ENCODE measurements around the gene BCL10. TPM values are rescaled to one million over a fixed set of nuclear protein-coding genes. Genes with fewer than 3 reads are reported as not detected.

The BCL10 gene
- total and polyA plus RNA-seq, 2 of the 13 experiments (the other 11 are each of a cell fraction or from before 2014, with no cell fraction given): 3.7 to 14.1 TPM

DNA sequence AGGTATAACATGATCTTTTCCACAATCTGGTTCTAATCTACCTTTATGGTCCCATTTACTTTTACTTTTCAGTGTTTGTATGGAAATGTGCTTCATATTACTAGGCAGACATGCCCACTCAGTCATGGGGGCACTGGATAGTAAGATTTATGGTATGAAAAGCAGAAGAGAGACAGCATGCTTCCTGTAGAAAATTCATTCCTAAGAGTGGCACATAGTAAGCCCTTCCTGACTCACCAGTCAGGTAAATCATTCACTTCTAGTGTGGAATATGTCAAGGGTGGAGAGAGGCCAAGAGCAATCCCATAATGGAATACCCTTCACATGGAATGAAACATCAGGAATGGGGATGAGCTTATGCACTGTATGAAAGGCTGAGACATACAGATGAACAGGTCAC, 49.5 kb upstream of the BCL10 start:
- FAIRE-seq (peak; percentile 30), DNase-seq (ENCODE audit: low spot score) (peak; percentile 82), ATAC-seq (peak; percentile 78)
- Histone ChIP-seq H4K20me1 (ENCODE audit: insufficient read depth, low read length) (no peaks in the 10 kb centered on the region), H3K9me3 (ENCODE audit: low read length) (no peaks in the 10 kb centered on the region), H3K36me3 (replicated peaks in 1 of 2; ENCODE audit: control insufficient read depth in 1 of 2, insufficient read depth in 2 of 2, low read length in 2 of 2) (peaks cover 5 to 10% of the 10 kb centered on the region in 2 experiments; a peak in 4 of 5 replicates), H2AFZ (ENCODE audit: low read length) (no peak overlapping the region), H3K4me1 (ENCODE audit: insufficient read depth, low read length) (peaks cover 60% of the 10 kb centered on the region), H3K4me3 (replicated peaks in 1 of 3; ENCODE audit: insufficient read depth in 1 of 3, low read depth in 2 of 3, low read length in 3 of 3) (no peak overlapping the region), H3K9ac (ENCODE audit: insufficient read depth, low read depth, low read length) (no peak overlapping the region), H3K27ac (ENCODE audit: extremely low read length, insufficient read depth, low read length) (peak overlapping the region; percentile 48), H3K4me2 (ENCODE audit: low read depth, low read length) (peak overlapping the region; percentile 9; the same call in 1 of the 2 replicates), H3K27me3 (ENCODE audit: control insufficient read depth in 1 of 2, insufficient read depth in 2 of 2, low read length in 2 of 2) (no peaks in the 10 kb centered on the region), H3K79me2 (ENCODE audit: insufficient read depth, low read length) (no peaks in the 10 kb centered on the region)
- intact Hi-C loops (cut with micrococcal nuclease; ENCODE audit: unreplicated experiment) (loop anchor here (2.0 to 5.0 kb wide), 3 partner anchors 47 to 256 kb away; partner anchors contain the start of gene CCN1), in situ Hi-C loops (cut with HindIII; ENCODE audit: extremely low pct_ligation_motif_present, low pct_unique_long_range_greater_than_20kb) (loop anchor here (5.0 to 10.0 kb wide), 2 partner anchors 139 to 251 kb away; partner anchors contain the start of gene DDAH1)
- BruUV-seq (replicated peaks): no TSS peak
- ChIA-PET CTCF (ENCODE audit: low intra/inter-chr PET ratio, low total read pairs) (no interaction called here), POLR2A (no interaction called here)
- TF ChIP-seq SALL1 (CRISPR knock-in tag; IDR thresholded peaks at IDR 0.05) (no peak), SNAPC2 (CRISPR knock-in tag; IDR thresholded peaks at IDR 0.05) (no peak), RBFOX2 (IDR thresholded peaks at IDR 0.05; ENCODE audit: low read depth, low read length) (no peak), RXRB (CRISPR knock-in tag; IDR thresholded peaks at IDR 0.05; ENCODE audit: borderline replicate concordance) (peak; percentile 44; the same call in 1 of the 2 replicates), ZNF737 (CRISPR knock-in tag; IDR thresholded peaks at IDR 0.05; ENCODE audit: borderline replicate concordance) (no peak), ZNF75D (CRISPR knock-in tag; IDR thresholded peaks at IDR 0.05; ENCODE audit: borderline replicate concordance) (no peak), ZNF678 (CRISPR knock-in tag; IDR thresholded peaks at IDR 0.05) (no peak), THAP11 (CRISPR knock-in tag; IDR thresholded peaks at IDR 0.05) (no peak), CCAR2 (optimal IDR thresholded peaks at IDR 0.05; ENCODE audit: low read depth, low read length) (no peak), RAD51 (IDR thresholded peaks at IDR 0.05; ENCODE audit: borderline replicate concordance) (no peak), POLR2AphosphoS5 (IDR thresholded peaks at IDR 0.05; ENCODE audit: low read depth, low read length) (no peak), SOX13 (IDR thresholded peaks at IDR 0.05) (no peak), SOX13 (CRISPR knock-in tag; conservative IDR thresholded peaks at IDR 0.05 in 1 of 2, IDR thresholded peaks at IDR 0.05 in 1 of 2) (0 out of 4 replicates have a peak, but pooled peaks of 1 of the 2 experiments have one; percentile 23), ZNF337 (CRISPR knock-in tag; IDR thresholded peaks at IDR 0.05; ENCODE audit: borderline replicate concordance, low read depth) (no peak), ZNF24 (IDR thresholded peaks at IDR 0.05) (0 out of 2 replicates have a peak, but pooled peaks have one; percentile 25)
- TF ChIP-seq, protein P1, sequence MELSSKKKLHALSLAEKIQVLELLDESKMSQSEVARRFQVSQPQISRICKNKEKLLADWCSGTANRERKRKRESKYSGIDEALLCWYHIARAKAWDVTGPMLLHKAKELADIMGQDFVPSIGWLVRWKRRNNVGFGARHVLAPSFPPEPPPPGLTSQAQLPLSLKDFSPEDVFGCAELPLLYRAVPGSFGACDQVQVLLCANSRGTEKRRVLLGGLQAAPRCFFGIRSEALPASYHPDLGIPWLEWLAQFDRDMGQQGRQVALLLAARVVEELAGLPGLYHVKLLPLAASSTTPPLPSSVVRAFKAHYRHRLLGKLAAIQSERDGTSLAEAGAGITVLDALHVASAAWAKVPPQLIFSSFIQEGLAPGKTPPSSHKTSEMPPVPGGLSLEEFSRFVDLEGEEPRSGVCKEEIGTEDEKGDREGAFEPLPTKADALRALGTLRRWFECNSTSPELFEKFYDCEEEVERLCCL (CRISPR knock-in tag; IDR thresholded peaks at IDR 0.05; ENCODE audit: borderline replicate concordance): no peak
- TF ChIP-seq, protein P2, sequence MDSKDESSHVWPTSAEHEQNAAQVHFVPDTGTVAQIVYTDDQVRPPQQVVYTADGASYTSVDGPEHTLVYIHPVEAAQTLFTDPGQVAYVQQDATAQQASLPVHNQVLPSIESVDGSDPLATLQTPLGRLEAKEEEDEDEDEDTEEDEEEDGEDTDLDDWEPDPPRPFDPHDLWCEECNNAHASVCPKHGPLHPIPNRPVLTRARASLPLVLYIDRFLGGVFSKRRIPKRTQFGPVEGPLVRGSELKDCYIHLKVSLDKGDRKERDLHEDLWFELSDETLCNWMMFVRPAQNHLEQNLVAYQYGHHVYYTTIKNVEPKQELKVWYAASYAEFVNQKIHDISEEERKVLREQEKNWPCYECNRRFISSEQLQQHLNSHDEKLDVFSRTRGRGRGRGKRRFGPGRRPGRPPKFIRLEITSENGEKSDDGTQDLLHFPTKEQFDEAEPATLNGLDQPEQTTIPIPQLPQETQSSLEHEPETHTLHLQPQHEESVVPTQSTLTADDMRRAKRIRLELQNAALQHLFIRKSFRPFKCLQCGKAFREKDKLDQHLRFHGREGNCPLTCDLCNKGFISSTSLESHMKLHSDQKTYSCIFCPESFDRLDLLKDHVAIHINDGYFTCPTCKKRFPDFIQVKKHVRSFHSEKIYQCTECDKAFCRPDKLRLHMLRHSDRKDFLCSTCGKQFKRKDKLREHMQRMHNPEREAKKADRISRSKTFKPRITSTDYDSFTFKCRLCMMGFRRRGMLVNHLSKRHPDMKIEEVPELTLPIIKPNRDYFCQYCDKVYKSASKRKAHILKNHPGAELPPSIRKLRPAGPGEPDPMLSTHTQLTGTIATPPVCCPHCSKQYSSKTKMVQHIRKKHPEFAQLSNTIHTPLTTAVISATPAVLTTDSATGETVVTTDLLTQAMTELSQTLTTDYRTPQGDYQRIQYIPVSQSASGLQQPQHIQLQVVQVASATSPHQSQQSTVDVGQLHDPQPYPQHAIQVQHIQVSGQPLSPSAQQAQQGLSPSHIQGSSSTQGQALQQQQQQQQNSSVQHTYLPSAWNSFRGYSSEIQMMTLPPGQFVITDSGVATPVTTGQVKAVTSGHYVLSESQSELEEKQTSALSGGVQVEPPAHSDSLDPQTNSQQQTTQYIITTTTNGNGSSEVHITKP (CRISPR knock-in tag; IDR thresholded peaks at IDR 0.05; ENCODE audit: low read depth): peak; percentile 37; the same call in 1 of the 2 replicates
